Stimulated activated CD8-positive, alpha-beta memory T cell treated with anti-CD3 and anti-CD28 coated beads, Interleukin-4, amount 100 ng/mL, for 1 hour (primary cell): ENCODE data around the gene FOXRED2.
A peak's percentile ranks its signal among the peaks of the same experiment; 100 is the strongest.
"Not testable (repeated sequence)": the region's sequence is repeated elsewhere in the genome, so short reads cannot be mapped to it uniquely, and the experiment has no call there.

Experiments used
- DNase-seq, 2 donors: peaks; one replicate each; pipeline ENCODE4 v3.0.0-alpha.2; 2020; ENCODE audit warnings: low read depth in 2 of 2, low spot score in 1 of 2

FOXRED2 gene

DNA sequence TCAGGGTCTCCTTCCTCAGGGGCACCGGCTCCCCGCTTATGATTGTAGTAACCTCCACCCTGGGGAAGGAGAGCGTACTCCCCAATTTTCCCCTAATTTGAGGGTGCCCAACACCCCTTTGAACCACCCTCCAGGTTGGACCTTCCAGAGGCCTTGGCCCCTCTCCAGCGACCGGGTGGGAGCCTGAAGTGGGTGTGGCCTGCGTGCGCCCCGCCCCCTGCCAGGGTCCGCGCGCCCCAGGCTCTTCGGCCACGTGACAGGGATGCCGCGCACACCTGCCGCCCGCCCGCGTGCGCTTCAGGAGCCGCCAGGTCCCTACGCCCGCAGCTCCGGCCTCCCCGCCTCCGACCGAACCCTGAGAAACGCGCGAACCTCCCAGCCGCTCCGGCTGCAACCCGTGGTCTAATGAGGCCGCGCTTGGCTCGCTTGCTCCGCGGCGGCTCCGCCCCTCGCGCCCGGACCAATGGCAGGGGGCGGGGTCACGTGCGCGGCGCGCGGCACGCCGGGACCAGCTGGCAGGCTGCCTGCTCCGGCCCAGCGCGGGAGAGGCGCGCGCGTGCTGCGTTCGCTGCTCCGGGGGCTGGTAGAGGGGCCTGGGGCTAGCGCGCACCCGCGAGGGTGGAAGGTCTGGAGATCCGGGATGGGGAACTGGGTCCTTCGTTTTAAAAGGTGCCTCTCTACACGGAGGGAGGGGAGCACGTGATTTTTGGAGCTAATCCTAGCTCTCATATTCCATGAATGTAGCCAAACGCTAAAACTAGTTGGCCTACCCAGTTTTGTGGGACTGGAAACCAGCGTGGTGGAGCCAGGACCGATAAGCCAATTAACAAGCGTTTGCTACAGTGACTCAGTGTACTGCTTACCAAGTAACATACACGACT is at the start of gene FOXRED2:
FOXRED2 (minus strand) TSS at position 404 of the 881 bp plus-strand sequence. CDS start 618 bp downstream, outside the sequence.
- peak; percentile 67 to 72 for DNase-seq

DNA sequence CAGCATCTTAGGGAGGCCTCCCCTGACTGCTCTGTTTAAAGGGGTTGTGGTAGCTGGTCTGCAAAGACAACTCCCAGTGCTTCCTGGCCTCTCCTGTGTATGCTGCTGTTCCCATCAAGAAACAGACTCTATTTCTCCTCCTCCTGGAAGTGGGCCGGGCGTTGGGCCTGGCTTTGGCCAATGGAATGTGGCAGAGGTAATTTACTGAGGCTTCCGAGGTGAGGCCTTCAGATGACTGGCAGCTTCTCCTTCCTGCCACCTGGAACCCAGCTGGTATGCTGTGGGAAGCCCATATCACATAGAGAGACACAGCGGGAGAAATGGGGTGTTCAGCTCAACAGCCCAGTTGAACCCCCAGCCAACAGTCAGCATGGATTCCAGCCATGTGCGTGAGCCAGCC is 47.3 kb upstream of the FOXRED2 start:
- DNase-seq, result no peak

DNA sequence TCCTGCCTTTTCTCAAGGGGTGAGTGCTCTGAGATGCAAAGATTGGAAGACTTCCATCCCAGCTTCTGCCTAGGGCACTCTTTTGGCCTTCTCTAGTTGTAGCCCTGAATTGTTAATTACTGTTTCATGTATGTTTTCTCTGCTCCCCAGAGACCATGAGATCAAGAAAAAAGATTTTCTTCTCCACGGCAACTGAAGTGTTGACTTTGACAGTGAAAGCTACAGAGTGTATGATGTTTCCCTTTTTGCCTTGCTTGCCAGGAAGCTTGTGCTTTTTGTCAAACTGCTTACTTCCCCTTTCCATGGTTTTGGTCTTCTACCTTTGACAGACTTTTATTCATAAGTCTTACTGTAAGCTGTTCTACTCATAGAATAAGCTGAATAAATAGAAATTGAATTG is 45.4 kb upstream of the FOXRED2 start:
- DNase-seq, result no peak

DNA sequence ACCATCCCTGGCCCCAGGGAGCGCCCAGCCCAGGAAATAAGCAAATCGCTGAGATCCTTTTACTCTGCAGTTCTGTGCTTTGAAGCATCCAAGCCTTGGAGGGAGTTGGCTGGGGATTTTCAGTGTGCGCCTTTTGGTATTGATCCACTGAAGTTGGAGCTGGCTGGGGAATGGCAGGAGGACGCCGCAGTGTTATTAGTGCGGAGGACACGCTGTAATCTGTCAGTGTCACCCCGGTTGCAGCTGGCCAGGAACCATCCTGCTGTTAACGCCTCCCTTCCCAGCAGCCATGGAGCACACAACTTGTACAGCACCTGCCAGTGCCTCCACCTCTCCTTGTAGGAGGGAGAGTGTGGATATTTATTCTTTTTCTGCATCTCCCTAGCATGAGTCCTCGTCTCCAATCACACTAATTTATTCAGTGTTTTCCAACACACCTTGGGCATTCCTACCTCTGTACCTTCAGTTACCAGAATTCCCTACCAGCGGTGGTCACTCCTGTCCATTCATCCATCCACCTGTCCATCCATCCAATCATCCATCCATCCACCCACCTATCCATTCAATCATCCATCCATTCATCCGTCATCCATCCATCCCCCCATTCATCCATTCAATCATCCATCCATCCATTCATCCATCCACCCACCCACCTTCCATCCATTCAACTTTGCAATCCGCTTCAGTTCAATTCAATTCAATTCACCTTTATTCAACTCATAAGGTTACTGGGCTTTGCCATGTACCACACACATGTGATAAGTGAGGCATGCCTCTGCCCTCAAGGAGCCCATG is 44.1 kb upstream of the FOXRED2 start:
- DNase-seq, result no peak

DNA sequence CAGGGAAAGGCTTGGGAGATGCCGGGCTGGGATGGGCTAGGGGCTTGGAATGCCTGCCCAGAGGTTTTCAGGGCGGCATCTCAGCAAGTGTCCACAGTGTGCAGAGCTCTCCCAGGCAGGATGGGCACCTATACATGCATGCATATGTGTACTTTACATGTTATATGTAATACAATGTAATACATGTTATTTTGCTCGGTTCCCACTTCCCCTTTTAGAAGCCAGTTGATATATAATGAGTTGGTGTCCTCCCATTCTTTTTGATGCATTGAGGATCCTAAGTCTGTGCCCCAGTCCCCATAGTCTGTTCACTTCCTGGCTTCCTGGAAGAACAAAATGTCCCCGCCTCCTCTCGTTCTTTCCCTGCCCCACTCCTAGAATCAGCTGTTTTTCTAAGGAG is 42.2 kb upstream of the FOXRED2 start:
- DNase-seq, result no peak

DNA sequence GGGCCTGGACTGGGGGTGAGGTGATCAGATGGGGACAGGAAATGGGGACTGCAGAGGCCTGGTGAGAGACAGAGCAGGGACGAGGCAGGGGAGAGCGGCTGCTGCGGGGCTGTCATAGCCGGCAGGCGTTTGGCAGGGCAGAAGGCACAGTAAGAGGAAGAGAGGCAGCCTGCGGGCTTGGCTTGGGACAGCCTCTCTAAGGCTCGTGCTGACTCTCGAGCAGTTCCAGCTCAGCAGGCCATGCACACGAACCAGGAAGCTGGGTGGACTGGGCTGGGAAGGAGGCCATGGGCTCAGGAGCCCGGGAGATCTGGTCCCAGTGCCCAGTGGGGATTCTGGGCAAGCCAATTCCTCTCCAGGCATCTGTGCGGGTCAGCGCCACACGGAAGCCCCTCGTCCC is 41.8 kb upstream of the FOXRED2 start:
- no peak for DNase-seq

DNA sequence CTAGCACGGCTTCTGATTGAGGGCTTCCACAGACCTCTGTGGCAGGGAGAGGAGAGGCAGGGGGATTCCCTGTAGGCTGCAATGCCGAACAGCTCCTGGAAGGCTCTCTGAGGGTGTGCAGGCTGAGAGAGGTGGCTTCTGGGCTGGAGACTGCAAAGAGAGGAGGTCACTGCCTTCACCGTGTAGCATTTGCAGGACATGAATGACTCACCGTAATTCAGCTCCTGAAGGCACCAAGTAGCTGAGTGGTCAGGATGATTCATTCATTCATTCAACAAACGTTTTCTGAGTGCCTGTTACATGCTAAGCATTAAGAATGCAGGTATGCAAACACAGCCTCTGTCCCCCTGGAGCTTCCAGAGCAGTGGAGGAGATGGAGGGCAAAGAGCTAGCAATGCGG is 40.1 kb upstream of the FOXRED2 start:
- DNase-seq, result no peak

DNA sequence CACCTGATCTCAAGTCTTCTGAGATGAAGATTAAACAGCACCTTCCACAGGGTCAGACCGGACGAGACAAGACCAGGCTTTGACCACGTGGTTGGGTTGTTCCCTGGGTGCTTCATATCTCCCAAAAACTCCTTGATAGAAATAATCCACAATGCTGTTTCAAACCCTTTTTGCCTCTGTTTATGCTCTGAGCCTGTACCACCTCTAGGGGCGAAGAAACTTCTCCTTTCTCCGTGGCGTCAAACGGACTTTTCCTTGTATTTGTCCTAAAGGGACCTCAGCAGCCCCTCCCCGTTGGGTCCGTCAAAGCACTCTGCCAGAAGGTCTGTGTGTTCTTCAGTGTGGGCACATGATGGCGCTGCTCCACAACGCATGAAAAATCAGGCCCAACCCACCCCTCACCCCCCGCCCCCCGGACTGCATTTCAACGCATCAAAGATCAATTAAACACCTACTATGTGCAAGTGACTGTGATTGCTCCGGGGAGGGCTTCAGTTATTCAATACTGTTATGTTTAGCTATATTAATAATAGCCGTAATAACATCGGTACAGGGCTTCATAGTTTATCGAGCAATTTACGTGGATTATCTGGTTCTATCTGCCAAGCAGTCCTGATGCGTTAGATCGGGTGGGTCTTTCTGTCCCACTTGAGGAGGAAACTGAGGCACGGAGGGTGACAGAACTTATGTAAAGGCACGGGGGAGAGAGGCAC is 39.4 kb upstream of the FOXRED2 start:
- DNase-seq, result no peak

DNA sequence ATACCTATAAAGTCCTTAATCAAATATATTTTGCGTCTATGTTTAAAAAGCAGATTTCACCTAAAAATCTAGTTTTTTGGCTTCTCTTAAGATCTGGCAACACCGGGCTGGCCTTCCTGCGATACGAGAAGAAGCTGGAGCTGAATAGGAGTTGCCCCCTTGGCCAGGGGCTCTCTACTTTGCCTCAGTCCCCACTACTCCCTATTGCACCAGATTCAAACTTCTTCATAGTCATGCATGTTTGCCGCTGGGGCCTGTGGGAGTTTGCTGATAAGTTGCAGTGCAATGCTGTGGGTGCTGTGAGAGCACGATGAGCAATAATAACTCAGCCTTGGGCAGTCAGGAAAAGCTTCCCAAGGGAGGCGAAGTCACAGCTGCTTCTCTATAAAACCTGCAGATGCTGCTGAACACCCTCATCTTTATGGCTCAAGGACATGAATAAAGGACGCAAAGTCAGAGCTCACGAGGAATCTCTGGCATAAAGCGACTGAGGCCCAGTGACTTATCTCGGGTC is 37.3 kb upstream of the FOXRED2 start:
- DNase-seq, result no peak

DNA sequence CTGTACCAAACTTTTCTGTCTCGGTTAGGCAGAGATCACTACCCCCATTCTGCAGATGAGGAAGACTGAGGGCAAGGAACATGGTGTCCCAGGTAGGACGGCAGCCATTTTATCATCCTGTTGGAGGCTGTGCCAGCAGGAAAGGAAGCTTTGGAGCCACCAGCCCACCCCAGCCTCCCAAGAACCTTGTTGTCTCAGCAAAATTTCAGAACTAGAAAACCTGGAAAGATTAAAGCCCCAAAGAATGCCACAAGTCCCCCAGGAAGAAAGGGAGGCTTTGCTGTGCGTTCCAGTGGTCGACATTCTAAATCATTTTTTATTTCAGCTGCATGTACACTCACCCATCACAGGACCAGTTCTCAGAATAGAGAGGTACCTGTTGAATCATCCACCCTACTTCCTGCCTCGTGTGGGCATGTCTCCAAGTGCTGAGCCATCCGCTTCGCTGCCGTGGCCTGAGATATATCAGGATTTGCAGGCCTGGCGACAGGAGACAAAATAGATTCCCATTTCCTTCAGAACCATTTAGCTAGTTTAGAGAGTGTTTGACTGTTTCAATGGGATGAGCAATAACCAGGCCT is 35.1 kb upstream of the FOXRED2 start:
- DNase-seq, result no peak

DNA sequence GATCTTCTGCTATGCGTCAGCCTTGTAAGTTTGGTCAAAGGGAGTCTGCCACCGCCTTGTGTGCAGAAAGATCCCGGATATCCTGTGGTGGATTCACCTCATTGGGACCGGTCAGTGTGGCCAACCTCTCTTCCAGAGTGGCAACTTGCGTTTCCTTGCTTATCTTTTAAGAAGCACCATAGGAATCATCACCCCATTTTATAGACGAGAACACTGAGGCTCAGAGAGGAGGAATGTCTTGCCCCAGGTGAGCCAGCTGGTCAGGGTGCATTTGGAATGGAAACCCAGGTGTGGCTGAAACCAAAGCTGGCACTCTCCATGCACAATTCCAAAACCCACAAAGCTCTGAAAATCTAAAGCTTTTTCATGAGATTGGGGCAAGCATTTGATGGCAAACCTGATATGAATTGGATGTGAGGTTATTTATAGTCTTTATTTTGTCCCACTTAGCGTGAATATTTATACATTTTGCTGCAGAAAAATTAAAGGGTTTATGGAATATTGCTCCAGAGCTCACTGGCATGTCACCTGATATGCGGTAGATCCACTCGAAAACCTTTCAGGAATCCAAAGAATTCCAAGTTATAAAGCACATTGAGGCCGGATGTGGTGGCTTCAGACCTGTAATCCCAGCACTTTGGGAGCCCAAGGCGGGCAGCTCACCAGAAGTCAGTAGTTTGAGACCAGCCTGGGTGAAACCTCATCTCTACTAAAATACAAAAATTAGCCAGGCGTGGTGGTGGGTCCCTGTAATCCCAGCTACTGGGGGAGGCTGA is 34.2 kb upstream of the FOXRED2 start:
- no peak for DNase-seq

DNA sequence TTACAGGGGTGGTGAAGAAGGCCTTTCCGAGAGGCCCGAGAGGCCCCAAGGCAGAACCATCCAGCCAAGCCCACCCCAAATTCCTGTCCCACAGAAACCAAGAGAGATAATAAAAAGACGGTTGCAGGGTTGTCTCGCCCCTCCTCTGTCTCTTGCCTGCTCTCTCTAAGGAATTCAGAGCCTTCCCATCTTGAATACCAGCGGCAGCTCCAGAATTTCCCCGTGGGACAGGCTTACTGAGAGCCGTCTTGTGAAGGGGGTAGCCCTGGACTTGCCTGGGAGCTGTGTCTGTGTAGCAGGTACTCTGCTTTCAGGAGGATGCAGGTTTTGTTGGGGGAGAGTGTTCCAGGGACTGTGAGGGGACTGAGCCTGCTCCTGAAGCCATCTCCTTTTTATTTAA is 31.7 kb upstream of the FOXRED2 start:
- DNase-seq, result no peak

DNA sequence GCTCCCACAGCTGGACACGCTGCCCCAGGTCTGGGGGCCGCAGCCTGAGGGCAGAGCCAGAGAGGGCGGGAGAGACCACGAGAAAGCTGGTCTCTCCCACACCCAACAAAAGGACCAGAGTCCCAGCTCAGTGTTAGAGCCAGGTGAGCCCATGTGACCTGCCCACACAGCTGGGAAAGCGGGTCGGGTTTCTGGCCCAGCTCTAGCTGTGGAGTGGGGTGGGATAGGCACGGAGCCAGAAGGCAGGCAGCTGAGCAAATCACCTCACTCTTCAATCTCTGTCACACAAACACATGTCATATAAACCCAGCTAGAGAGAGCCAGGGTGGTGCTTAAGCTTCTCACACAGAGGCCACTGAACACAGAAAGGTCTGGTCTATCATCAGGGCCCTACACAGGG is 29.9 kb upstream of the FOXRED2 start:
- DNase-seq, result no peak

DNA sequence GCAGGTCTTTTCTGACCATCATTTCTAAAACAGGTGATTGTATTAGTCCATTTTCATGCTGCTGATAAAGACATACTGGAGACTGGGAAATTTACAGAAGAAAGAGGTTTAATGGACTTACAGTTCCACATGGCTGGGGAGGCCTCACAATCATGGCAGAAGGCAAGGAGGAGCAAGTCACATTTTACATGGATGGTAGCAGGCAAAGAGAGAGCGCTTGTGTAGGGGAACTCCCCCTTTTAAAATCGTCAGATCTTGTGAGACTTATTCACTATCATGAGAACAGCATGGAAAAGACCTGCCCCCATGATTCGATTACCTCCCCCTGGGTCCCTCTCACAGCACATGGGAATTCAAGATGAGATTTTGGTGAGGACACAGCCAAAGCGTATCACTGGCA is 26.5 kb upstream of the FOXRED2 start:
- DNase-seq, result not testable (repeated sequence)

DNA sequence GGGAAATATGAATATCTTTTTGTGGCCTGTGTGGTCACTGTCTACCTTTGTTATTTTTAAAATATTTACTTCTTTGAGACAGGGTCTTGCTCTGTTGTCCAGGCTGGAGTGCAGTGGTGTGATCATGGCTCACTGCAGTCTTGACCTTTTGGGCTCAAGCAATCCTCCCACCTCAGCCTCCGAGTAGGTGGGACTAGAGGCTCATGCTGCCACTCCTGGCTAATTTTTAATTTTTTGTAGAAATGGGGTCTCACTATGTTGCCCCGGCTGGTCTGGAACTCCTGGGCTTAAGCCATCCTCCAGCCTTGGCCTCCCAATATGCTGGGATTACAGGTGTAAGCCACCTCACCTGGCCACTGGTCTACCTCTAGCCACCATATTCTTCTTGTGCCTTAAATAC is 25.6 kb upstream of the FOXRED2 start:
- no peak for DNase-seq

DNA sequence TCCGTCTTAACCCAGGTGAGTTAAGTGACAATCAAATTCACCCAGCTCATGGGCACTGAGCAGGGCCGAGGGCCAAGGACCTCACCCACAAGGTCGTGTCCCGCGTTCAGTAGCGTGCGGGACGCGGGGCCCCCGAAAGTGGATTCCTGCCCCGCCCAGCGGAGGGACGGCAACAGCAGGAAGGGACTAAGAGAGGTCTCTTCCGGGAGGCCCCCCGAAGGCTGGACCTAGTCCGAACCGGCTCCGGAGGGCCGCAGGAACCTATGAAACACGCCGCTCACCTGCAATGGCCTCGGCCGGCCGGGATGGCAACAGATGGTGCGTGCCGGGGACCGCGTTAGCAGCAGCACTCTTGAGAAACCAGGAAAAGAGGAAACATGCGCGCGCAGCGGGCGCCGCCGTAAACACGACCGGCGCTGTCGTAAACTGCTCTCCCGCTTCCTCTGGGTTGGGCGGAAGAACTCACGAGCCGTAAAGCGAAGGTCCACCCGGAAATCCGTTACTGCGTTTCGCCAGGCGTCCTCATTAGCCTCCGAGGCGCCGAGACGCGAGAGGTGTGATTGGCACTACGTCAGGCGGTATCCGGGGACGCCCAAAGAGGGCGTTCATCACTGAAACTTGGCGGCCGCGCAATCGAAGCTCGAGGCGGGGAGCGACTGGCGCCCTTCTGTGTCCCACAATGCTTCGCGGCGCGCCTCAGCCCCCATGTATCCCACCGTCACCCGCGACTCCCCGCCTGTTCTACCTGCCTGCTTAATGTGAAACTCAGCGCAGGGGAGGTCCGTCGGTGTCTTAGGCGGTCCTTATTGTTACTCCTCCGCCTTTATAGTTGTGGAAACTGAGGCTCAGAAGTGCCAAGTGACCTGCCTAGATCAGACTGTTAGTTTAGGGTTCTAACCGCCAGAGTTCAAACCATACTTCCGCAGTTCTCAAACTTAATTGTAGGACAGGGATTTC is 22.2 kb upstream of the FOXRED2 start, which contains the start of gene EIF3D:
EIF3D (minus strand) TSS at position 372 of the 957 bp plus-strand sequence. CDS start 3,045 bp downstream, outside the sequence.
- peak; percentile 93 to 95 for DNase-seq

DNA sequence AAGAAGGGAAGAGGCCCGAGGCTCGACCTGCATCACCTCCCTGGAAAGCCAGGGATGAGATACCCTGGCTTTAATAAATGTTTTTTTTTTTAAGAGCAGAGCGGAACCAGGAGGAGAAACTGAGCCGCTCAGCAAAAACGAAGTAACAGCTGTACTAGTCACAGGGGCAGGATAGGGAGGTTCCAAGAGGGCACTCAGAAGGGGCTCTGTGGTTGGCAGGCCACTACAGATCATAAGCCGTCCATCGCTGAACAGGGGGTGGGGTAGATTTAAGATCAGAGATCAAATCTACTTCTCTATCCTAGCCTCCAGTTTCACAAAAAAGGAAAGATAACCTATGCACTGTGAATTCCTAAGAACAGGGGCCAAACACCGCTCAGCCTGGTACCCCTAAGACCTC is 21.5 kb upstream of the FOXRED2 start:
- no peak for DNase-seq

DNA sequence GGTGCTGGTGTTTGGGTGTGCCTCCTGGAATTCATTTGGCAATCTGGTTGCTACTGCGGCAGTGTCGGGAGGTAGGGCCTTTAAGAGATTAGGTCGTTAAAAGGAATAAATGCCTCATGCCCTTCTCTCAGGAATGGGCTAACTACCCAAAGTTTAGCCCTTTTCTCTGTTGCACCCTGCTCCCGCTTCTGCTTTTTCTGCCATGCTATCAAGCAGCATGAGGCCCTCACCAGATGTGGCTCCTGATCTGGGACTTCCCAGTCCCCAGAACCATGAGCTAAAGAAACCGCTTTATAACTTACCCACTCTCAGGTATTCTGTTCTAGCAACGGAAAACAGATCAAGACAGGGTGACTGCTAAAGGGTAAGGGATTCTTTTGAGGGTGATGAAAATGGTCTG is 15.8 kb upstream of the FOXRED2 start:
- DNase-seq, result no peak

DNA sequence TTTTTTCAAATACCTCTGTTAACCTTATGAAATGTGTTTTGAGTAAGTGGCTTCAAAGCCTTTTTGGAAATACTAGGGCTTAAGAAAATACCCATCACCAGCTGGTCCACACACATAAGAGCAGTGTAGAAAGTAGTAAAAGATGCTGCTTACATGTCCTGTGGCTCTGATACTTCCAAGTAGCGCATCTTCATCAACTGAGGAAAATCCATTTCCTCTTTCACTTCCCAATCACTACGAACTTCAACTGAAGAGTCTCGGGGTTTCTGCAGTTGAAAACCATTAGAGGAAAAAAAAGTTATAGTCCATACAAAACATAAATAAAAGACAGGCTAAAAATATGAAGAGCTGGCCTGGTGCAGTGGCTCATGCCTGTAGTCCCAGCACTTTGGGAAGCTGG is 13.6 kb upstream of the FOXRED2 start:
- no peak for DNase-seq
